DMS53 (cell line): ENCODE results near the gene ING3.
A peak's percentile ranks its signal among the peaks of the same experiment; 100 is the strongest.

ENCODE experiments used
- DNase-seq: peaks from one replicate; lab custom pipeline; 2025; lab: John Stamatoyannopoulos, UW

The ING3 gene, protein sequence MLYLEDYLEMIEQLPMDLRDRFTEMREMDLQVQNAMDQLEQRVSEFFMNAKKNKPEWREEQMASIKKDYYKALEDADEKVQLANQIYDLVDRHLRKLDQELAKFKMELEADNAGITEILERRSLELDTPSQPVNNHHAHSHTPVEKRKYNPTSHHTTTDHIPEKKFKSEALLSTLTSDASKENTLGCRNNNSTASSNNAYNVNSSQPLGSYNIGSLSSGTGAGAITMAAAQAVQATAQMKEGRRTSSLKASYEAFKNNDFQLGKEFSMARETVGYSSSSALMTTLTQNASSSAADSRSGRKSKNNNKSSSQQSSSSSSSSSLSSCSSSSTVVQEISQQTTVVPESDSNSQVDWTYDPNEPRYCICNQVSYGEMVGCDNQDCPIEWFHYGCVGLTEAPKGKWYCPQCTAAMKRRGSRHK

GRCh38 chr7:120950539-120951308, at the start of gene ING3:
ING3 (plus strand) TSS chr7:120950777; CDS start chr7:120950897, 120 bp downstream.
- peak; percentile 100 for DNase-seq

GRCh38 chr7:120915314-120916105, 35.1 kb upstream of the ING3 start:
- DNase-seq: no peak

DNA sequence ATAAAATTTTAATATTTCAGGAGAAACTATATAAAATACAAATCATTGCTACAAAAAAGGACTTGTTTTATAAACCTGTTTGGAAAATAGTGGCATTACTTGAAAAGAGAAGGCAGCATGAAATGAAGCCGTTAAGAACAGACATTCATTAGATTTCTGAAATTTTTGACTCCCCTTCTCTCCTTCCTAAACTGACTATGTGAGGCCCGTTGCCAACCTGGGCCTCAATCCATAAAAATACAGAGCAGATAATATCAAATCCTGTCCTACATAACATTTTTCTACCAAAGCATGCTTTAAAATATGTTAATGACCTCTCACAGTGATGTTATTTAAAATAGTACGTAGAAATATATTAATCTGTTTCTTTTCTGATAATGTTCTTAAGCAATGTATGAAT, 34.5 kb upstream of the ING3 start:
- no peak for DNase-seq

- no peak for DNase-seq
Measured at GRCh38 chr7:120916538-120916937, 34.0 kb upstream of the ING3 start.

DNA sequence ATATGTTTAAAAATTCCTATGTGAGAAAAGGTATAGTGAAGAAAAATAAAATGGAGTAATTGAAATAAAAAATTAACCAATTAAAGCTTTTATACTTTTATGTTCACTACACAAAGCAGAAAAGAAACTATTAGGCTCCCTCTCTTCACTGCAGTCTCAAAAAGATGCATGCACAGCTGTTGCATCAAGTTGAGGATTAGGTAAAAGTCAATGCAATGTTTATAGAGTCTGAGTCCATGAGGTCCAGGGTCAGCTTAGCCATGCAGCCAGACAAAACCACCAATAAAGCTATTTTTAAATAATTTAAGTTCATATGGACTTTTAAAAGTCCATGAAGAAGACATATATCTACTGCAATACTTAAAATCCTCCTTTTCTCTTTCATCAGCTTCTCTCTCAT, 31.1 kb upstream of the ING3 start:
- no peak for DNase-seq

DNA sequence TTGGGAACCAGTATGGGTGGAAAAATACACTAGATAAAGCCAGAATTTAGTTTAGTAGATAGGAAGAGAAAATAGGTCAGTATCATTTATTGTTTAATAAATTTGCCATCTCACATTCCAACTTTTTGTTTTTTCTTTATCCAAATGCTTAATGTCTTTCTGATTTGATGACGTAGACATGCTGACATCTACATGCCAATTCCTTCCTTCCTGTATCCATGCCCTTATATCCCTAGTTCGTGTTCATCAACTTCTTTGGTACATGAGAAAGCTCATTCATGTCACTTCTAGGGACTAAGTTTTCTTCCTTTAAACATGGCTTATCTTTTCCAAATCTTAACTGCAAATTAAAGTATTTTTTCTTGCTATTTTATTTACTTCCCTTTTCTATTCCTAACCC, 30.5 kb upstream of the ING3 start:
- DNase-seq: no peak

DNA sequence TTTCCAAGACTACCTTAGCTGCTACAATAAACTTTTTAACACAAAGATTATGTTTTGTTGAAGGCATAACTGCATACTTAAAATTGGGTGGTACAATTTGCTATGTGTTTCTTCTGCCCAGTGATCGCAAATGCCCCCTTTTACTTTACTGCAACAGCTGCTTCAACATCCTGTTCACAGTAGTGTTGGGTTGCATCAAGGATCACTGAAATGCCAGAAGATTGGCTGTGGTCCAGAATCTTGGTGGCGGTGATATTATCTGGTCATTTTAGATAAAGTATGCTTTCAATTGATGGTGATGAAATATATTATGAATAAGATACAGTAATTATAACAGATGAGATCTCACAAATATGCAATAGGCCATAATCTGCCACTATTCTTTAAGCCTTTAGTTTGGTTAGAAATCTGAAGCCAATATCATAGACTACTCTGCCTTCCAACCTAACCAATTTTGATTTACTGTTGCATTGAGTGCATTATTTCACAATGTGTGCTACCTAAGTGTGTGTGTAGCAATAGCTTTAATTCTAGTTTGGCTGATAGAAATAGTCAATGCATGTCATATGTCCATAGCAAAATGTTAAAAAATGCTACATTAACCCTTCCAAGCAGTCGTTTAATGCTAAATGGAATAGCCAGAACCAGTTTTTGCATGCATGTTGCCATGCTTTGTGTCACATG, 29.8 kb upstream of the ING3 start:
- DNase-seq: peak; percentile 32

DNA sequence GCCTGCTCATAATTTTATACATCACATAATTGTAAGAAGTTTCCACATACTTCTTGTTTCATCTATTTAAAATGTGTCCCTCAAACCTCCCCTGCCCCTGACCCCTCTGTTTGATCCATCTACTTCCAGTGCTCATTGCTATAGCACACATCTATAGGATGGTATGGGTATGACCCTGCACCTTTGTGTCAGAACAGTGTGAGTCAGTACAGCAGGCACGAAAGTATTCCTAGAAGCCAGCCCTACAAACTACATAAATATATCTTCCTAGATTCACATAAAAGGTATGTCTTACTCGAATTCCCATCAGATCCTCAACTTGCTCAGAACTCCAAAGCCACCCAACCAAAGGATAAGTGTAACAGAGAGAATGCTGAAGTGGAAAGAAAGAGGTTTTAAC, 25.7 kb upstream of the ING3 start:
- DNase-seq: no peak

DNA sequence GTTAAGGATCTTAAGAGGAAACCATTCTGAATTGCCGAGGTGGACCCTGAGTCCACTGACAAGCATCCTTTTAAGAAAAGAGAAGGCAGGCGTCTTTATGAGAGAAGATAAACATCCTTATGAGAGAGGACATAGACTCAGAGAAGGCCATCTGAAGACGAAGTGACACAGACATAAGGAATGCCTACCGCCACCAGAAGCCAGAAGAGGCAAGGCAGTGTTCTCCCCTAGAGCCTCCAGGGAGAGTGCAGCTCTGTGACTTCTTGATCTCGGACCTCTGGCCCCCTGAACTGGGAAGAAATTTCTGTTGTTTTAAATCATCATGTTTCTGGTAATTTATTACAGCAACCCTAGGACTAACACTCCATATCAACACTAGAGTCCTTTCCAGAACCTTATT, 25.2 kb upstream of the ING3 start:
- DNase-seq: no peak

DNA sequence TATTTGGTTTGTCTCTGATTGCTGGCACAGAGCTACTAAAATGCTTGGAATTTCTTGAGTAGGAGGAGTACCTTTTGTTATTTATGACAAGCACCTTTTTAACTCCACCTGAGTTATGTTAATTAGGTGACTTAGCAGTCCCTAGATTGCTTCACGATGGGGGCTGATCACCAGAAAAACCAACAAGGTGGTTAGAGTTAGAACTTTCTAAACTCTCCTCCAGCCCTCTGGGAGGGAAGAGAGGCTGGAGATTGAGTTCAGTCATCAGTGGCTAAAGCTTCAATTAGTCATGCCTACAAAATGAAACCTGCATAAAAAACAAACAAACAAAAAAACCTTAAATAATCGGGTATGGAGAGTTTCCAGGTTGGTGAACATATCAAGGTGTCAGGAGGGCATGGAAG, 23.6 kb upstream of the ING3 start:
- DNase-seq: no peak

- no peak for DNase-seq
Measured at GRCh38 chr7:120927454-120928103, 23.0 kb upstream of the ING3 start.

DNA sequence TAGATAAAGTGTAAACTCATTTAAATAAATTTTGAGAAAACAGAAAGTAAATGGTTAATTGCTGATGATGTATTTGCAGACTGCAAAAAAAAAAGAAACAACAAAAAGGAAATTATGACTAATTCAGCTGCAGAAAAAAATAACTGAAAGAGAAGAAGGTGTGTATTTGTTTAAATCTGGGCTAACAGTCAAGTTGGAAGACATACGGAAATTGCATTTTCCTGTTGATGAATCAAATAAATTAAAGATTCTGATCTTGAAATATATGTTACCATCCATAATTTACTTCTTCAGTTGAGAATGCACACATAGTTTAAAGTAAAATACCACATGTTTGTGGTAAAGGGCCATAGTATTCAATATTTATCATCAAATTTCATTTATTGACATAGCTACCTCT, 19.3 kb upstream of the ING3 start:
- peak; percentile 12 for DNase-seq

- no peak for DNase-seq
Measured at GRCh38 chr7:120933475-120933874, 17.1 kb upstream of the ING3 start.

DNA sequence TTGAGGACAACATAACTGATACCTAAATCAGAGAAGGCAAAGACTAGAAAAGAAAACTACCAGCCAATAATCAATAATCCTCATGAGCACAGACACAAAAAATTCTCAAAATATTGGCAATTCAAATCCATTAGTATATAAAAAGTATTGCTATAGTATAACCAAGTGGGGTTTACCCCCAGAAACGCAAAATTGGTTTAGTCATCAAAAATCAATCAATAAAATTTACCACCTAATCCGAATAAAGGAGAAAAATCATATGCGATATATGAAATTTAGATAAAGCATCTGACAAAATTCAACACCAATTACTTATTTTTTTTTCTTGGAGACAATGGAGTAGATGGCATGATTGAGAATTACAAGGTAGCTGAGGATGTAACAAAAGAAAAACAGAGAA, 11.2 kb upstream of the ING3 start:
- no peak for DNase-seq

GRCh38 chr7:120941064-120941463, 9.5 kb upstream of the ING3 start:
- peak; percentile 66 for DNase-seq

GRCh38 chr7:120941856-120942255, 8.7 kb upstream of the ING3 start:
- DNase-seq: no peak

DNA sequence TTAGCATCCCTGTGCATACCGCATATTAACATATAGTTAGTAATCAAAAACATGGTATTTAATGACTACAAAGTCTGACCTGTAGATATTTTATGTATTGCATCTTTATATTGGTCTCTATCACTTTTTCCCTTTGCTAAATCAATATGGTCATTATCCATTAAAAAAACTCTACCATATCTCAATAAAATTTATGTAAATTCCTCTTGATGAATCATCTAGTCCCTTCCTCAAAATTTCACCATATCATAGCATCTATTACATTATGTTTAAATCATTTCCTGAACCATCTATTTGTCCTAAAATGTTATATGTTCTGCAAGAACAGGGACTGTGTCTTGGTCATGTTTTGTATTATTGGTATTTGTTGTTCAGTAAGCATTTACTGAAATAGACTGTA, 7.7 kb upstream of the ING3 start:
- no peak for DNase-seq

- DNase-seq: no peak
Measured at GRCh38 chr7:120944826-120945562, 5.6 kb upstream of the ING3 start.

DNA sequence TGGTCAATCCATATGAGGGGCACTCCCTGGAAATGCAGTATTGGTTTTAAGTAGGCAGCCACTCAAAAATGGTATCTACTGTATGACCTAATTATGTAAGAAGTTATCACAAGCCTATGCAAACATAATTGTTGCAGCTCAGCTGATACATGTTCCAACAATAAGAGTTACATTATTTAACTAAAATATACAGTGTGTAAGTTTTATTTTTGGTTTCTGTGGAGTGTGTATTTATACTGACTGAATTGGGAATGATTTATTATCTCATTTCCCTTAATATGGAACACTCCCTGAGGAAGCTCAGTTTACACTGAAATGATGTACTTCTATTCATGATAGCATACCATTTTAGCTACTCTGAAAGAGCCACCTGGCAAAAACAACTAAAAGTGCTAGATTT, 2.6 kb upstream of the ING3 start:
- DNase-seq: no peak

DNA sequence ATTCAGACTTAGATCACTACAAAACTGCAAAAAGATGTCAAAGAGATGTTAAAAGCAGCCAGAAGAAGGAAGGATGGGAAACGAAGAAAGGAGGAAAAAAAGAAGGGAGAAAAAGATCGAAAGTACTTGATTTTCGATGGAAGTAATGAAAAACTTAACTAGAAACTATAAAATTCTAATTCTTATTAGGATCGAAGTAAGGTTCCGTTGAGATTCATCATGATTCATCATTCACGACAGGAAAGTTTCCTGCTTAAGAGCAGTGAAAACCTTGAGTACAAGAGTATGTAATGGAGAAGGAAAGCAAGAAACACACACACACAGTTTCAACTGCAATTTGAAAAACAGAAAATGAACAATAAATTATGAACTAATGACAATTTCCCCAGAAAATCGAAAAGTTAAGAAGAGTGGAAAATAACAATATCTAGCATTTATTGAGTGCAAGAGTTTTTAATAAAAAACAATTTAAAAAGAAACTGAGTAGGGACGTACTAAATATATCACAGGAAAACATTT, 1.1 kb upstream of the ING3 start:
- DNase-seq: peak; percentile 50
